Right lobe of liver (tissue), 6 donors: Measurements from ENCODE around the gene CIITA. TPM values are rescaled to one million over a fixed set of nuclear protein-coding genes. Genes with fewer than 3 reads are reported as not detected.

ENCODE experiments used
- ATAC-seq, 4 donors: fragments of 200-7000 bp; cut with Tn5 transposase; one replicate each; pipeline ENCODE4 v1.9.1; 2020; ENCODE audit warnings: mild to moderate bottlenecking in 4 of 4, moderate library complexity in 4 of 4
- DNase-seq, 3 donors: peaks; one replicate each; pipeline ENCODE4 v3.0.0-alpha.2; 2020
- H3K27ac ChIP-seq, 3 donors: fragments of 200-600 bp; one replicate each; pipeline ENCODE4 v1.8.0; 2022
- H3K27me3 ChIP-seq, 2 donors: fragments of 200-600 bp; one replicate each; pipeline ENCODE4 v1.8.0; 2022
- H3K36me3 ChIP-seq, 4 donors: fragments of 200-600 bp; sonication (generic) in 1 of 4; one replicate each; pipeline versions ENCODE4 v1.5.1 to v1.8.0; 2017 to 2022; ENCODE audit warnings: control low read depth in 1 of 4
- H3K4me1 ChIP-seq, 4 donors: fragments of 200-600 bp; sonication (generic) in 1 of 4; one replicate each; pipeline versions ENCODE4 v1.5.1 to v1.8.0; 2017 to 2022; ENCODE audit warnings: control low read depth in 1 of 4
- H3K4me3 ChIP-seq, 3 donors: fragments of 200-600 bp; one replicate each; pipeline ENCODE4 v1.8.0; 2022
- H3K9me3 ChIP-seq, 4 donors: fragments of 200-600 bp; sonication (generic) in 1 of 4; one replicate each; pipeline versions ENCODE4 v1.5.1 to v1.8.0; 2017 to 2022; ENCODE audit warnings: control low read depth in 1 of 4
- POLR2A ChIP-seq: fragments of 450-650 bp; IDR thresholded peaks from one replicate; pipeline ENCODE4 v1.6.1; 2017; ENCODE audit warnings: antibody characterized with exemption, mild to moderate bottlenecking
- WGBS: methylation state at CpG from one replicate; pipeline ENCODE4 v1.1.6; 2018; ENCODE audit warnings: low coverage, low lambda C conversion rate; ENCODE audit not compliant: insufficient coverage; ENCODE audit errors: missing lambda C conversion rate; 5-methylcytosine and 5-hydroxymethylcytosine counted together
- intact Hi-C, 2 donors: fragments of 100-400 bp; cut with DNase I; formaldehyde crosslinking; loops; one replicate each; pipeline versions ENCODE4 v1.11.2 to v1.14.1; 2022
- total RNA-seq, 6 experiments: library from RNA; depleted of rRNA in 2 of 6; stranded (reverse); fragments of >200 nt in 2 of 6; fragmentation: NEBNext Ultra II Directional in 3 of 6; extraction: Animal tissue kit (Norgen Biotek cat#: 25700) in 3 of 6; gene quantifications; one replicate each; pipeline versions ENCODE4 v1.1.0 to v1.2.4, GENCODE V29; 2016 to 2023
- TF ChIP-seq, protein P1 (sequence below), 4 donors: fragments of 200-600 bp in 3 of 4; fragments of 450-650 bp in 1 of 4; IDR thresholded peaks; one replicate each; pipeline versions ENCODE4 v1.5.1 to v1.8.0; 2016 to 2022; ENCODE audit warnings: antibody characterized with exemption in 4 of 4, mild to moderate bottlenecking in 2 of 4
- donor health status: DM: no; HTN: yes; CAD: no.
- donor health status: DM: no; HTN: no; CAD: no.
- donor health status: DM: no; HTN: no; CAD: no.
- donor health status: DM: no; HTN: yes; CAD: no.
- donor health status: DM: no; HTN: yes; CAD: no.

CIITA gene
- total RNA-seq, 6 experiments from 2014 or later, result 0.95 to 6.4 (median 3.3) TPM

DNA sequence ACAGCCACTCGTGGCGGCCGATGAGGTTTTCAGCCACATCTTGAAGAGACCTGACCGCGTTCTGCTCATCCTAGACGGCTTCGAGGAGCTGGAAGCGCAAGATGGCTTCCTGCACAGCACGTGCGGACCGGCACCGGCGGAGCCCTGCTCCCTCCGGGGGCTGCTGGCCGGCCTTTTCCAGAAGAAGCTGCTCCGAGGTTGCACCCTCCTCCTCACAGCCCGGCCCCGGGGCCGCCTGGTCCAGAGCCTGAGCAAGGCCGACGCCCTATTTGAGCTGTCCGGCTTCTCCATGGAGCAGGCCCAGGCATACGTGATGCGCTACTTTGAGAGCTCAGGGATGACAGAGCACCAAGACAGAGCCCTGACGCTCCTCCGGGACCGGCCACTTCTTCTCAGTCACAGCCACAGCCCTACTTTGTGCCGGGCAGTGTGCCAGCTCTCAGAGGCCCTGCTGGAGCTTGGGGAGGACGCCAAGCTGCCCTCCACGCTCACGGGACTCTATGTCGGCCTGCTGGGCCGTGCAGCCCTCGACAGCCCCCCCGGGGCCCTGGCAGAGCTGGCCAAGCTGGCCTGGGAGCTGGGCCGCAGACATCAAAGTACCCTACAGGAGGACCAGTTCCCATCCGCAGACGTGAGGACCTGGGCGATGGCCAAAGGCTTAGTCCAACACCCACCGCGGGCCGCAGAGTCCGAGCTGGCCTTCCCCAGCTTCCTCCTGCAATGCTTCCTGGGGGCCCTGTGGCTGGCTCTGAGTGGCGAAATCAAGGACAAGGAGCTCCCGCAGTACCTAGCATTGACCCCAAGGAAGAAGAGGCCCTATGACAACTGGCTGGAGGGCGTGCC, 30.1 kb downstream of the CIITA start:
- no peaks in the 10 kb centered on the region for H3K9me3 ChIP-seq
- no peaks in the 10 kb centered on the region for H3K27me3 ChIP-seq
- H3K27ac ChIP-seq, result no peak overlapping the region
- no peaks in the 10 kb centered on the region for H3K36me3 ChIP-seq
- H3K4me3 ChIP-seq, result no peak overlapping the region
- DNase-seq, result no peak
- ATAC-seq, result peak in 1 of 4 donors; percentile 18
- H3K4me1 ChIP-seq, result no peaks in the 10 kb centered on the region
- intact Hi-C loops, result loop anchor here in 1 of 2 donors (10.0 kb wide), 1 partner anchor 152 kb away; no protein-coding TSS in a partner anchor
- TF ChIP-seq POLR2A, result no peak
- 91% methylated on average over 8 of the region's 46 CpGs for WGBS

DNA sequence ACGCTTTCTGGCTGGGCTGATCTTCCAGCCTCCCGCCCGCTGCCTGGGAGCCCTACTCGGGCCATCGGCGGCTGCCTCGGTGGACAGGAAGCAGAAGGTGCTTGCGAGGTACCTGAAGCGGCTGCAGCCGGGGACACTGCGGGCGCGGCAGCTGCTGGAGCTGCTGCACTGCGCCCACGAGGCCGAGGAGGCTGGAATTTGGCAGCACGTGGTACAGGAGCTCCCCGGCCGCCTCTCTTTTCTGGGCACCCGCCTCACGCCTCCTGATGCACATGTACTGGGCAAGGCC, 30.7 kb downstream of the CIITA start:
- ATAC-seq (peak in 1 of 4 donors; percentile 11), DNase-seq (no peak)
- no peak overlapping the region for H3K27ac ChIP-seq
- intact Hi-C loops, result loop anchor here in 1 of 2 donors (10.0 kb wide), 1 partner anchor 153 kb away; no protein-coding TSS in a partner anchor
- no peaks in the 10 kb centered on the region for H3K4me1 ChIP-seq
- no CpG with 5 or more reads among the region's 21 CpGs for WGBS
- no peaks in the 10 kb centered on the region for H3K9me3 ChIP-seq
- no peaks in the 10 kb centered on the region for H3K36me3 ChIP-seq
- H3K4me3 ChIP-seq, result no peak overlapping the region
- TF ChIP-seq POLR2A, result no peak
- TF ChIP-seq, protein P1, sequence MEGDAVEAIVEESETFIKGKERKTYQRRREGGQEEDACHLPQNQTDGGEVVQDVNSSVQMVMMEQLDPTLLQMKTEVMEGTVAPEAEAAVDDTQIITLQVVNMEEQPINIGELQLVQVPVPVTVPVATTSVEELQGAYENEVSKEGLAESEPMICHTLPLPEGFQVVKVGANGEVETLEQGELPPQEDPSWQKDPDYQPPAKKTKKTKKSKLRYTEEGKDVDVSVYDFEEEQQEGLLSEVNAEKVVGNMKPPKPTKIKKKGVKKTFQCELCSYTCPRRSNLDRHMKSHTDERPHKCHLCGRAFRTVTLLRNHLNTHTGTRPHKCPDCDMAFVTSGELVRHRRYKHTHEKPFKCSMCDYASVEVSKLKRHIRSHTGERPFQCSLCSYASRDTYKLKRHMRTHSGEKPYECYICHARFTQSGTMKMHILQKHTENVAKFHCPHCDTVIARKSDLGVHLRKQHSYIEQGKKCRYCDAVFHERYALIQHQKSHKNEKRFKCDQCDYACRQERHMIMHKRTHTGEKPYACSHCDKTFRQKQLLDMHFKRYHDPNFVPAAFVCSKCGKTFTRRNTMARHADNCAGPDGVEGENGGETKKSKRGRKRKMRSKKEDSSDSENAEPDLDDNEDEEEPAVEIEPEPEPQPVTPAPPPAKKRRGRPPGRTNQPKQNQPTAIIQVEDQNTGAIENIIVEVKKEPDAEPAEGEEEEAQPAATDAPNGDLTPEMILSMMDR (IDR thresholded peaks at IDR 0.05), result no peak
- no peaks in the 10 kb centered on the region for H3K27me3 ChIP-seq

DNA sequence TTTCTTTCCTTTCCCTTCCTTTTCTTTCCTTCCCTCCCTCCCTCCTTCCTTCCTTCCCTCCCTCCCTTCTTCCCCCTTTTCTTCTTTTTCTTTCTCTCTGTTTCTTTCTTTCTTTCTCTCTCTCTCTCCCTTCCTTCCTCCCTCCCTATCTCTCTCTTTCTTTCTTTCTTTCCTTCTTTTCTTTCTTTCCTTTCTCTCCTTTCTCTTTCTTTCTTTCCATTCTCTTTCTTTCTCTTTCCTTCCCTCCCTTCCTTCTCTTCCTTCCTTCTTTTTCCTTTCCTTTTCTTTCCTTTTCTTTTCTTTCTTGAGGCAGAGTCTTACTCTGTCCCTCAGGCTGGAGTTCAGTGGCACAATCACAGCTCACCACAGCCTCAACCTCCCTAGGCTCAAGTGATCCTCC, 34.3 kb downstream of the CIITA start:
- Histone ChIP-seq H3K36me3 (no peaks in the 10 kb centered on the region), H3K27ac (no peak overlapping the region), H3K9me3 (no peaks in the 10 kb centered on the region), H3K4me1 (no peaks in the 10 kb centered on the region), H3K4me3 (no peak overlapping the region), H3K27me3 (no peaks in the 10 kb centered on the region)
- ATAC-seq, result no peak
- DNase-seq, result no peak
- intact Hi-C loops, result loop anchor here in 1 of 2 donors (10.0 kb wide), 1 partner anchor 146 kb away; no protein-coding TSS in a partner anchor
- TF ChIP-seq POLR2A, result no peak
- TF ChIP-seq, protein P1 (IDR thresholded peaks at IDR 0.05), result no peak

DNA sequence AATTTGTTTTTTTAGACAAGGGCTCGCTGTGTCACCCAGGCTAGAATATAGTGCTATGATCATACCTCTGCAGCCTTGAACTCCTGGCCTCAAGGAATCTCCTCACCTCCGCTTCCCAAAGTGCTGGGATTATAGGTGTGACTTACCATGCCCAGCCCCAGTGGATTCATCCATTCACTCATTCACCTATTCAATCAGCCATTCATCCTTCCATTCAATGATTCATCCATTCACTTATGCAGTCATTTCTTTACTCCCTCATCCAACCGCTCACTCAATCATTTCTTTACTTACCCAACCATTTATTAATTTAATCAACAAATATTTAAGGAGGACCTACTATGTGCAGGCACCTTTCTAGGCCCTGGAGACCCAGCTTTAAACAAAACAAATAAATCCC, 39.5 kb downstream of the CIITA start:
- DNase-seq, result no peak
- Histone ChIP-seq H3K27ac (no peak overlapping the region), H3K4me1 (peaks cover 0 to 18% (median 7%) of the 10 kb centered on the region in 4 donors), H3K4me3 (no peak overlapping the region), H3K9me3 (no peaks in the 10 kb centered on the region), H3K27me3 (no peaks in the 10 kb centered on the region), H3K36me3 (no peaks in the 10 kb centered on the region)
- intact Hi-C loops, result loop anchor here in 1 of 2 donors (10.0 kb wide), 1 partner anchor 152 kb away; no protein-coding TSS in a partner anchor
- ATAC-seq, result no peak
- WGBS, result 40% methylated on average over 2 of the region's 3 CpGs
- TF ChIP-seq POLR2A, result no peak
- TF ChIP-seq, protein P1 (IDR thresholded peaks at IDR 0.05), result no peak

DNA sequence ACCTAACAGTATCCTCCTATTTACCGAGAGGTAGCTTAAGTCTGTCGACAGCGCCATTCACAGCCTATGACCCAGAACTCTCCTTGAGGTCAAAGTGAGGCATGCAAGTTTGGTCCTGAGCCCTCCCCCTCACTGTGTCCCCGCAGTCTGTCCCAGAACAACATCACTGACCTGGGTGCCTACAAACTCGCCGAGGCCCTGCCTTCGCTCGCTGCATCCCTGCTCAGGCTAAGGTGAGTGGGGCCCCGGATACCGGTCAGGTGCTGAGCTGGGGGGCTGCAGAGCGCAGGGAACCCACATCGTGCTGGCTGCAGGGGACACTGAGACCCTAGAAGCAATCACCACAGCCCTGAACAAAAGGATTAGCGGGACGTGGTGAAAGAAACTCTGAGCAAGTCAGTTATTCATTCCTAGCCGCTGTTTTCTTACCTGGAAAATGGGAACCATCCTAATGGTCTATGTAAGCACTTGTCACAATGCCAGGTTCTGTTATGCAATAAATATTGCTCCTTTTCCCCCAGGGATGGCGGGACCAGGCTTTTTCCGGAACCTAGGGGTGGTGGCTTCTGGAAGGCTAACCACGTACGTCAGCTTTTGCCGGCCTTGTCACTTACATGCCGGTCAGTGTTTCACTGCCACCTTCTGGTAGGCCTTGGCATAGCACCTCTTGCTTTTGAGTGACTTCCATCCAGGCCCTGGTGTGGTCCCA, 41.4 kb downstream of the CIITA start:
- 0% methylated on average over 7 of the region's 21 CpGs for WGBS
- ATAC-seq (peak; percentile 73 to 80 (median 75)), DNase-seq (peak; percentile 87 to 94 (median 89))
- TF ChIP-seq POLR2A, result no peak
- TF ChIP-seq, protein P1 (IDR thresholded peaks at IDR 0.05), result peak; percentile 95 to 97 (median 96)
- Histone ChIP-seq H3K4me3 (peak overlapping the region in 1 of 3 donors; percentile 10), H3K27ac (peak overlapping the region in 1 of 3 donors; percentile 27), H3K27me3 (no peaks in the 10 kb centered on the region), H3K9me3 (no peaks in the 10 kb centered on the region), H3K36me3 (no peaks in the 10 kb centered on the region), H3K4me1 (peaks cover 0 to 38% (median 17%) of the 10 kb centered on the region in 4 donors)
- intact Hi-C loops, result loop anchor here in 1 of 2 donors (10.0 kb wide), 1 partner anchor 154 kb away; no protein-coding TSS in a partner anchor
